Measurements from ENCODE around the gene SREBF1.

SREBF1 gene

DNA sequence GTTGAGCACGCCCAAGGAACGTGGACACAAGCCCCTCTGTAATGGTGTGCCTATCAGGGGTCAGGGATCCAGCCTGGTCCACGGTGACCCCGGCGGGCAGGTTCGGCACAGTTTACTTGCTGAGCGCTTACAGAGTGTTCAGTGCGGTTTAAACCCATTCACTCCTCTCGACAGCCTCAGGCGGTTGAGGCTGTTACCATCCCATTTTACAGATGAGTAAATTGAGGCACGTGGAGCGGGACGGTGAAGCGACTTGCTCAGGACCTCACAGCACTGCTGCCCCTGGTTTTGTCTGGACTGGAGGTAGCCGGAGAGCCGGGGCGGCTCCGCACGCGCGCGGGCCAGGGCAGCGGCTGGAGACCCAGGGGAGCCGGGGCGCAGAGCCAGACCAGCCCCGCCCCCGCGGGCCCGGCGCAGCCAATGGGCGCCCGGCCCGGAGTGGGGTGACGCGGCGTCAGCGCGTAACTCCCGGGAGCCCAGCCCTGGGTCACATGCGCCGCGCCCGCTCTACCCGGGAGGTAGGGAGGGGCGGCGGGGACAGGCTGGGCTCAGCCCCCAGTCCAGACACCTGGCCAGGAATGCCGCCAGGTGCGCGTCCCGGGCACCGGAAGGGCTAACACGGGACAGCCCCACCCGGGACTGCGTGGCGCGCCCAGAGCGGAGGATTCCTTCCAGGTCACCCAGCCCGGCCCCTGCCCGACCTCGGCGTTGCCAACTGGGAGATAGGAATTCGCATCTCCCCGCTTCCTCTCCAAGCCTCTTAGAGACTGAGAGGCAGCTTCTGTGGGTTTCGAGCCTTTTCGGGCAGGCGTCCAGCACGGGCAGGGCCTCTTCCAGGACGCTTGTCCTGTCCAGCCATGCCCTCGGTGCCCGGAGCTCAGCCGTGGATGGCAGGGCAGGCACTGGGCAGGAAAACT, 3.3 kb upstream of the SREBF1 start:
- peak; percentile 86 for DNase-seq

DNA sequence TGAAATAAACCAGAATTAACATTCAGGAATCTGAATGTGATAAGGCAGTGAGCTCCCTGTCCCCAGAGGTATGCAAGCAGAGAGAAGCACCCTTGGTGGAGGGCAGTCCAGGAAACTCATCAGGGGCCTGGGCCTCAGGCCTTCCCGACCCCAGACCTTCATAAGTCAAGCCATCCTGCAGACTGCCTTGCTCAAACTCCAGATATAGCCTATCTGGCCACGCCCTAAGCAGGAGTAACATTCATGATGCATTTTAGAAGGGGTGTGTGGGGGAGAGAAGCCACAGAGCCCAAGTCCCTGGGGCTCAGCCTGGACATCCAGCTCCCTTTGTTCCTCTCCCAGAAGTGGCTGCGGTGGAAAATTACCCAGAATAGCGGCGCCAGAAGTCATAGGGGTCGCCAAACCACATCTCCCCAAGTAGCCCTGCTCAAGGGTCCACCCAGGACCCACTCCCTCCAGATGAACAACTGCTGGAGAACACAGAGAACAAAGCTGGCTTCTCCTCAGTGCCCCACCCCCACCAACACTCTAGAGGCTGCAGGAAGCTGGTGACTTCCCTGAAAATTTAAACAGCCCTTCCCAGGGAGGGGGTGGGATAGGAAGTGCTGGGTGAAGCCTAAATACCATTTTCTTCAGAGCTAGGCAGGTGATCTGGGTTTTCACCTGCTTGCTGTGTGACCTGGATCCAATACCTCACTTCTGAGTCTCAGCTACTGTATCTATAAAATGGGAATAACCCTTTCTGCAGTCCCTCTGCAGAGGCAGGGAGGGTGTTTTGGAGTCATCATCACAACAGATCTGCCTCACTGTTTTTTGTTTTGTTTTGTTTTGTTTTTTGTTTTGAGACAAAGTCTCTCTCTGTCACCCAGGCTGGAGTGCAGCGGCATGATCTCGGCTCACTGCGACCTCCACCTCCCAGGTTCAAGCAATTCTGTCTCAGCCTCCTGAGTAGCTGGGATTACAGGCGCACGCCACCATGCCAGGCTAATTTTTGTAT, 1.5 kb upstream of the SREBF1 start:
- no peak for DNase-seq

DNA sequence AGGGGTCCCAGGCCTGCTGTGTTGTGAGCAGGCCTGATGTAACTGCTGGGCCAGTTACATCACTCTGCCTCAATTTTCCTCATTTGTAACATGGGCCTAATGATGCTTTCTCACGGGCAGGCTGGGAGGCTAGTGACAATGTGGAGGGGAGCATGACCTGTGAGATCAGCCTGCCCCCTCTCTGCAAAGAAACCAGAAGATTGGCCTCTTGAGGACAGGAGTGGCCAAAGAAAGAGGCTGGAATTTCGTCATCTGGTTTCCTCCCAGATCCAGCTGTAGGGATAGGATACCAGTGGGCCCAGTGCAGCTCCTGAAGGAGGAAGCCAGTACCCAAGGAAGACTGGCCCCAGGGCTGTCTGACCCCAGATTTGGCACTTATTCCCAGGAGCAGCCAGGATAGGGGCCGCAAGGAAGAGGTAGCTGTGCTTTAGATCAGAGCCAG, 615 bp upstream of the SREBF1 start:
- DNase-seq, result no peak

DNA sequence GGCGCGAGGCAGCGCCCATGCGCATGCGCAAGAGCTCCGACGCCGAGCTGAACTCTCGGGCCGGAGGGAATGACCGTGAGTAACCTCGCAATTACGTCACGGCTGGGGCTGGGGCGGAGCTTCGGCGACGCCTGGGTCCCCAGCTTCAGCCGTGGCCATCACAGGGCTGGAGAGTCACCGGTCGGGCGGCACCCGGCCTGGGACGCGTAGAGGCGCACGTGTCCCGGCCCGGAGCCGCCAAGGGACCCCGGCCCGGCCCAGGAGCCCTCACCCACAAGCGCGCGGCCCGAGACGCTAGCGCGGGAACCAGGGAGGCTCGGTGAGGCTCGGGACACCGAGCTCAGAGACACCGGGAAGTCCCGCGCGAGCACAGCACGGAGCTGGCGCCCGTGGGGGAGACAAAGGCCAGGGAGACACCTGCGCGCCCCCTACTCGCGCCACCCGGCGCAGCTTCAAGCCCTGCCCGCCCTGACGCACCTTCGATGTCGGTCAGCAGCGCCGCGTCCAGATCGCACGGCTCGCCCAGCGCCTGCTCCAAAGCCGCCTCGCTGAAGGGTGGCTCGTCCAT, 452 bp downstream of the SREBF1 start:
- peak; percentile 97 for DNase-seq

DNA sequence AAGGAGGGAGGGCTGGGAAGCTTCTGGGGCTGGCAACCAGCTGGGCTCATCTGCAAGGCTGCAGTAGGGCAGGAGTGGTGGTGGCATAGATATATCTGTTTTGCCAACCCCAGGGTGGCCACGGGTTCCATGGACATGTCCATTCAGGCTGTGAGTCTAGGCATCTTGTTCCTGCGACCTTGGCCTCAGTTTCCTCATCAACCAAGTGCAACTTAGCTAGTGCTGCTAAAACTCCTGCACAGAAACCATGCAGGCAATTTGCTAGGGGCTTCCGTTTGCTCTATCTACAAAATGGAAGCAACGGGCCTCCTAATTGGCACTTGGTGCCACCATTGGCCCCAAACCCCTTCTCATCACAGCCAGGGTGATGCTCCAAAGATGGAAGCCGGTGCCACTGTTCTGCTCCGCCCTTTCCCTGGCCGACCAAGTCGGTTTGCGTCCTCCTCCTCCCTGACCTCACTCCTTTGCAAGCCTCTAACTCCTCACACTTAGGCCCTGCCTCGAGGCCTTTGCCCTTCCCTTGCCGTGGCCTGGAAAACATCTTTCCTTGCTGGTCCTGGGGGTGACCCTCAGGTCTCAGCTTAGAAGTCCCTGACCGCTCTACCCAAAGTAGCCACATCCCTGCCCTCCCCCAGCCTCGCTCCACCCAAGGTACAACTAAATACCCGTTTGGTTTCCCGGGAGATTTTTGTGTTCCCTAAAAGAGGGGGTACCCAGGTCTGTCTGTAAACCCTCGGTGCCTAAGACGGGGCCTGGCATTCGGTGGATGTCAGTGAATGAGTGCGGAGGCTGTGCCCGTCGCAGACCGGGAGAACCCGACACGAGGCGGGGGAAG, 1.2 kb downstream of the SREBF1 start:
- no peak for DNase-seq

DNA sequence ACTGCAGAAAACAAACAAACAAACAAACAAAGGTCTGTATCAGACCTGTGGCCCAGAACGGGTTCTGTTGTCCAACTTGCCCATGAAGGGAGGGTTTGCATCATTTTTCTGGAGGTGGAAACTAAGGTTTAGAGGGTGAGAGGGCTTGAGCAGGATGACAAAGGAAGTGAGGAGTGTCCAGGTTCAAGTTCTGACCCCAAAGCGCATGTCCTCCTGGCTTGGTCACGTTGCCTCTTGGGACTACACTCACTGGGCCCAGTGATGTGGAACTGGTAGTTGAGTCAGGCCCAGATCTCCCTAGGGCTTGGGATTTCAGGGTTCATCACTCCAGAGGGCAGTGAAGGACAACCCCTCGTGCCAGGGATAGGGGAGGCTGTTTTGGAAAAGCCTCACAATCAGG, 1.8 kb downstream of the SREBF1 start:
- DNase-seq, result no peak

DNA sequence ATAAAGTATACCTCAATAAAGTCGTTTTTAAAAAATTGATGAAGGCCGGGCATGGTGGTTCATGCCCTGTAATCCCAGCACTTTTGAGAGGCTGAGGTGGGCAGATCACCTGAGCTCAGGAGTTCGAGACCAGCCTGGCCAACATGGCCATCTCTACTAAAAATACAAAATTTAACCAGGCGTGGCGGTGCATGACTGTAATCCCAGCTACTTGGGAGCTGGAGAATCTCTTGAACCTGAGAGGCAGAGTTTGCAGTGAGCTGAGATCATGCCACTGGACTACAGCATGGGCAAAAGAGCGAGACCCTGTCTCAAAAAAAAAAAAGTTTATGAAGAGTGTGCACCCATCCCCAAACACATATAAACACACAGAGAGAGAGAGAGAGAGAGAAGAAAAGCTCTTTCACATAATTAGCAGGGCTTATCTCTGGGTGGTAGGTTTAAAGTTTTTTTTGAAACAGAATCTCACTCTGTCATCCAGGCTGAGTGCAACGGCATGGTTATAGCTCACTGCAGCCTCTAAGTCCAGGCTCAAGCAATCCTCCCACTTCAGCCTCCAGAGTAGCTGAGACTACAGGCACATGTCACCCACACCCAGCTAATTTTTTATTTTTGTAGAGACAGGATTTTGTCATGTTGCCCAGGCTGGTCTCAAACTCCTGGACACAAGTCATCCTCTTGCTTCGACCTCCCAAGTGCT, 3.0 kb downstream of the SREBF1 start:
- no peak for DNase-seq

DNA sequence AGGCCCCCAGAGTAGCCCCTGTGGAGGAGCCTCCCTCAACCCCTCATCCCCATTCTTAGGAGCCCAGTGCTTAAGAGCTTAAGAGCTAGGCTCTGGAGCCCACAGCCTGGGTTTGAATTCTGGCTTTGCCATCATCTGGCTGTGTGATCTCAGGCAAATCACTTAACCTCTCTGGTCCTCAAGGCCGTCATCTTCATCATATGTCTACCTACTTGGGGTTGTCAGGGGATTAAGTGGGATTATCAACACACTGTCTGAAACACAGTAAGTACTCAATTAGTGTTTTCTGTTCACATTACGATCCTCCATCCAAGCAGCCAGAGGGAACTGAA, 4.8 kb downstream of the SREBF1 start:
- DNase-seq, result no peak

DNA sequence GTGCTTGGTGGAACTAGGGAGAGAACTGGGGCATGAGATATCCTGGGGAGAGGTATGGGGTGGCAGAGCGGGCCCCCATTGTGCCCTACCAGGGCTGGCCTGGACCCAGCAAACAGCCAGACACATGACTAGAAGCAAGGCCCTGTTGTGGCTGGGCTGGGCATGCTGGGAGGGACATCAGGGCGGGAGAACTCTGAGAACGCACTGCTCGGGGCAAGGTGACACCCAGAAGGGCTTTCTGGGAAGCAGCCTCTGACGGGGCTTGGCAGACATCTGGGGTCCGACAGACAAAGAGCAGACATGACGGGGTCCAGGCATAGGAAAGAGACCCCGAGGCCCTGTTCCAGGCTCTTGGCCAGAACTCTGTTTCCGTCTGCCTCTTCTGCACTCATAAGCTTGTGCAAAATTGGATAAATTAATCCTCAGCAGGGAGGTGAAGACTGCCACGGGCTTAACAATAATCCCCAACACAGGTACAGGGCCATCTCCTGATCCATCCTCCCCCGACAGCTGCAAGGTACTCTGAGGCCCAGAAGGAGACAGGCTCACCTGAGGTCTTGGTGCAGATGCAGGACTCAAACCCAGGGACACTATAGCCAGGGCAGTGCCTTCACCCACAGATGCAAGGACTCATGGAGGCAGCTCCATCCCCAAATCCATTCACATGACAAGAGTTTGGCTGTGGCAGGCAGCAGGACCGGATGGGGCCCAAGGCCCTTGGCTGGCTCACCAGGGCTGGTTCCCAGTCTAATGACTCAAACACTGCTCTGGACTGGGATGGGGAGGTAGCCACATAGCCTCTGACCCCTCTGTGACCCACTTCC, 5.4 kb downstream of the SREBF1 start:
- no peak for DNase-seq

DNA sequence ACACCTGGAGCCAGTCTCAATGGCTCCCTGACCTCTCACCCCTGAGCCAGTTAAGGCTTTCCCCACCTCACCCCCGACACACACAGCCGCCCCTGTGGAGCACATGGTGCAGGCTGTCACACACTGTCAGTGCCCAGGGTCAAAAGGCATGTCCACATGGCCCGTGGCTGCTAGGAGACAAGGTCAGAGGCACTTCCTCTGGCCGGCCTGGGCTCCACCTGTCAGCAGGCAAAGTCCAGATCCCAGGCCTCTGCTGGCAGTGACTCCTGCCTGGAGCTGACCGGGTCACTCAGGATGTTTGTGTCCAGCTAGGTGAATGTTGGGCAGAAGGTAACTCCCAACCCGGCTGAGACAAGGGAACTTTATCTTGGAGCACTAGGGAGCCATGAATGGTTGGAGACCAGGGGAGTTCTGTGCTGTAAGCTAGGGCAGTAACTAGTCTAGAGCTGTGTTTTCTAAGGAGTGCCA, 6.0 kb downstream of the SREBF1 start:
- DNase-seq, result no peak

DNA sequence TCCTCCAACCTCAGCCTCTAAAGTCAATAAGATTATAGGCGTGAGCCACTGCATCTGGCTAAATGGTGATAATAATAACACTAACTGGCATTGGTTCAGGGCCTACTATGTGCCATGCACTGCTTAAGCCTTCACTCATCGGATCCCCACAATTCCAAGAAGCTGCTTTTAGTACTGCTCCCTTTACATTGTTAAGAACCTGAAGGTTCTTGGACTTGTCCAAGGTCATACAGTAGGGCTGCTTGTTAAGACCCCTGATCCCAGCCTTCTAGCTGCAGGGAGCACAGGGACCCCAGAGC, 6.6 kb downstream of the SREBF1 start:
- no peak for DNase-seq

DNA sequence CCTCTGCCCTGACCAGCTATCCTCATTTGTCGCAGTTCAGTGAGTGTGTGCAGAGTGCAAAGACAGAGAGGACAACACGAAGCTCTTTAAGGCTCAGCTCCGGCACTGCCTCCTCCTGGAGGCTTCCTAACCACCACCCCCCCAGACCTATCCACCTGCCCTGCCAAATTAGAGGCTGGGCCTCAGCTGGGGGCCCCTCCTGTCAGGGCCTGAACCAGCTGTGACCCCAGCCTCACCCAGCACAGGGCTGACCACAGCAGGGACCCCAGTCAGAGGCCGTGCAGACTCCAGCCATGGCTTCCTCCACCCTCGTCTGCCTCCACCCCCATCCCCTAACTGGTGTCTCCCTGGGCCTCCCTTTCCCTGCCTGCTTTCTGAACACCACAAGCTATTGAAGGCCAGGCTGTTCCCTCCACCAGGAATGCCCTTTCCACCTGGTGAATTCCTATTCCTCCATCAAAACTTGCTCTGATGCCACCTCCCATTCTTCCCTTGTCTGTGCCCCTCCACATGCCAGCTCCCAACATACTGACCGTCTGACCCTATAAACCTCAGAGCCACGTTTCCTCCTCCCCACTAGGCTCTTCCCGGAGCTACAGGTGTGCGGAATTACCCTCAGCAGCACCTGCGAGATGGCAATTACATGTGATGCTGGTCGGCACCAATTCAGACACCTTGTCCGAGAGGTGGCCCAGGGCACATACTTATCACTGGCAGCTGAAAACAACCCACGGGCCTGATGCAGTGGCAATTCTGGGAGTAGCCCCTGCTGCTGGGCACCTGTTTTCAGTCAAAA, 8.8 kb downstream of the SREBF1 start:
- DNase-seq, result no peak

DNA sequence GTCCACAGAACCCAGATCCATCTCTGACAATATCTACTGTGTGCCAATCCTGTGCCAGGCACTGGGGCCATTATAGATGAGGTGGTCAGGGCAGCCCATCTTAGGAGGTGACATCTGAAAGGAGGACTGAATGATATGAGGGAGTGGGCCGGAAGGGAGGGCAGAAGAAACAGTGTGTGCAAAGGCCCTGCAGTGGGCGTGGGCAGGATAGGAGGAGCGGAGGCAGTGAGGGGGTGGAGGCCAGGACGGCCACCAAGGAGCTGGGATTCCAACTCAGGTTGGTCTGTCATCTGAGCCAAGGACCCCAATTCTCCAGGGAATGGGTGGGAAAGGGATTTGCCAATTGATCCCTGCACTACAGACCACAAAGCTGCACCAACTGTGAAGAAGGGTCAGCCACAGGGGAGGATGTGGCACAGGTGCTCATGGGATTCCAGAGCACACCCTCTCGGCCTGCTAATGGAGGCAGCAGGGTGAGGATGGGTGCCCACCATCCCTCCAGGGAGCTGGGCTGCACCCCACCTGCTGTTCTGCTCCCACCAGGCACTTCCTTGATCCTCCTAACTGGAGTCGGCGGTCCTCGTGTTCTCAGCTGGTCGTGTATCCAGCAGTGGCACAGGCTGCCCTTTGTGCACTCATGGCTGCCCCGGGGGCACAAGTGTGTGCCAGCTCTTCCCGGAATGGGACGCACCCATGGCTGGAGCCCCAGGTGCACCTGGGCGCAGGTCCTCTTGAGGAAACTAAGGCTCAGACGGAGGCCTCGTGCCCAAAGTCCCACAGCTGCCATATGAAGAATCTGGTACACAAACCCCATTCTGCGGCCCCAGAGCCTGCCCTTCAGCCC, 9.6 kb downstream of the SREBF1 start:
- DNase-seq, result no peak

DNA sequence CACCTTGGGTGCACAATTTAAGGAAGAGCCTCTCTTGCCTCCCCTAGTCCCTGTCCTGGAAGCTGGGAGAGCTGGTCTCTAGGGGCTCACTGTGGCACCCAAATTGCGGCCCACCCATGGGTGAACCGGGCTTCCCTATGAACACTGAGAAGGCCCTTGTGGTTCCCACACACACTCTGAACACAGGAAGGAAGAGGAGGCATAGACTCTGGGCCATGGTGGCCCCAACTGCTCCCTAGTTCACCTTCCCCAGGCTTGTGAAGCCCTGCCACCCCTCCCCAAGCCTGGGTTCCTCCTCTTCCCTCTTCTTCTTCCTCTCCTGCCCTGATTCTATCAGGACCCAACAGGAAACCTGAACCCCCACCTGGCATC, 10.5 kb downstream of the SREBF1 start:
- no peak for DNase-seq

DNA sequence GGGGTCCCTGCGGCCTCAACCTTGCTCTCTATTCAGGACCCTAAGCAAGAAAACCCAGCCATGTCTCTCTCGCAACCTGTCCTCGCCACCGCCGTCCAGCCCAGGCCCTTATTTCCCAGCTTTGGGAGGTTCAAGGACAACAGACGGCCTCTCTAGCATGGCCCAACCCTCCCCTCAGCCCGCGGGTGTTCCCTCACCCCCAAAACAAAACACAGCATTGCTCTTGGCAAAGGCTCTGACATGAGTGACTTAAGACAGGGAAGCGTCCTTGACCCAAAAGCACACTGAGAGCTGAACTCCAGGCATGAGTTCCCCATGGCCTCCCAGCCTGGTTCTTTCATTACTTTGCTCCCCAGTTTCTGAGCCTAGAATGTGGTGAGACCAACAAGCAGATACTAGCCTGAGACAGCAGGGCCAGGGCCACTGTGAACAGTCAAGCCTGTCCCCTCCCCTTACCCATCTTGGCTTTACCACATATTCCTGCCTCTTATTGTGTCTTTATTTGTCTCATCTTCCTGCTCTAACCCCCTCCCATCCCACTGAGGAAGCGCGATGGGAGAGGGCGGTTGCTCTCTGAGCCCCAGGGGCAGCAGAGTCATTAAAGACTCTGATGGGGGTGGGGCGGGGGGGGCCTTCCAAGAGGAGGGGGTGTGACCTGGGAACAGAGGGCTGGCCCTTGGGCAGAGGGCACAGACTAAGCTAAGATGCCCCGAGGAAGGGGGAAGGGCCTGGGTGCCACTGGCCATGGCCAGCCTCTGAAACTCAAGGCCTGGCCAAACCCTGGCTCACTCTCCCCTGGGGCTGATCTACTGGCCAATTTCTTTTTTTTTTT, 11.8 kb downstream of the SREBF1 start:
- no peak for DNase-seq

DNA sequence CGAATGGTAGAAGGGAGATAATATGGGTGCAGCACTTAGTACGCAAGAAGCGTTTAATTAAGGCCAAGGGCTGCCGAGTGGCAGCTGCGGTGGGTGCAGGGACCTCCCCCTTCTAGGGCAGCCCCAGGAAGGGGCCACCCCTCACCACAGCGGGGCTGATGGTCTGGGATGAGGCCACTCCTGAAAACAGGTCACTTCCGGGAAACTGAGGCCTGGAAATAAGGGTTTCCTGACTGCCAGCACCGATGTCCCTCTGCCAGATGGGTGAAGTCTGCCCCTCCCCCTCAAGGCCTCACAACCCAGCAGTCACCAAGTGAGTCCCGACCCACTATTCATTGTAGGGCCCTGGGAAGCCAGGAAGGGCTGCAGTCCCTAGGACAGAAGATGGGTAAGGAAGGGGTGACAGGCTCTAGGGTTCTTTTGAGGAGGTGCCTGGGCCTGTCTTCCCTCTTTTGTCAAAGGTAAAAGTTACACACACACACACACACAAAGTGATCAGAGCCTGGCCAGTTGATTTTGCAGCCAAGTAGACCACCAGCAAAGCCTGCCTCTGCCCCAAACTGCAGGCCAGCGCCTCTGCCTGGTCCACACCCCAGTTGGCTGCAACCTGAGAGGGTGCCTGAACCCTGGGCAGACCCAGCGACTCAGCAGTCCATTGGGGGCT, 12.5 kb downstream of the SREBF1 start:
- DNase-seq, result no peak

DNA sequence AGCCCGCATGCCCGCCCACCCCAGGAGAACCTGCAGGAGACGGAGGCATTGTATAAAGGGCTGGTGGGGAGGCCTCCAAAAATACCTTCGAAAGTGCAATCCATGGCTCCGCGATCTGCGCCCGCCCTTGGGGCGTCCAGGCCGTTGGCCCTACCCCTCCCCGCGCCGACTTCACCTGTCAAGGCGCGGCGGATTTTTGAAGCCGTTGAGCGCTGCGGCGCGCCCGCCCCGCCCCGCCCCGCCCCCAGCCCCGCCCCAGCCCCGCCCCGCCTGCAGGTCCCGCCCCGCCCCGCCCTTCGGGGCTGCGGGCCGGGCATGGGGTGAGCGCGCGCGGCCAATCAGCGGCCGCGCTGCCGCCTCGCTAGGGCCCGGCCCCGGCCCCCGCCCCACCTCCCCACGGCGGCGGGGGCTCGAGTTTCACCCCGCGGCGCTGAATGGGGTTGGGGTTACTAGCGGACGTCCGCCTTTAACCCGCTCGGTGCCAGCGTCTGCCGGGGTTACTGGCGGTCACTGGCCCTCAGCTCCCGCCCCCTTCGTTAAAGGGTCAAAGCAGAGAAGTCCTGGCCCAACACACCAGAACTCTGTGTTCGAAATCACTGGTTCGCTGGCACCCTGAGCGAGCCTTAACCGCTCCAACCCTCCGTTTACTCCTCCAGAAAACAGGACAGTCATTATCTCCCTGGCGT, 13.2 kb downstream of the SREBF1 start:
- DNase-seq, result peak; percentile 89
